ENCODE data around the gene ELFN2. TPM values are rescaled to one million over a fixed set of nuclear protein-coding genes. Genes with fewer than 3 reads are reported as not detected.
"Not testable (repeated sequence)": the region's sequence is repeated elsewhere in the genome, so short reads cannot be mapped to it uniquely, and the experiment has no call there.

ELFN2 gene
- total RNA-seq, 1 experiment from 2014 or later, result 2.8 TPM

GRCh38 chr22:37402184-37402506, 25.1 kb downstream of the ELFN2 start:
- DNase-seq, result no peak
- peaks cover 3% of the 10 kb centered on the region for H3K36me3 Mint-ChIP-seq (ENCODE audit: insufficient read depth, unreplicated experiment)
- BruUV-seq (replicated peaks), result no TSS peak
- intact Hi-C loops (cut with micrococcal nuclease; ENCODE audit: unreplicated experiment), result no loop called here
- no peak overlapping the region for H3K27ac Mint-ChIP-seq (ENCODE audit: unreplicated experiment)
- H3K4me3 Mint-ChIP-seq (ENCODE audit: low read depth, unreplicated experiment), result no peak overlapping the region
- no peaks in the 10 kb centered on the region for H3K9me3 Mint-ChIP-seq (ENCODE audit: low read depth, unreplicated experiment)
- peaks cover 35% of the 10 kb centered on the region for H3K27me3 Mint-ChIP-seq (ENCODE audit: unreplicated experiment)
- H3K4me1 Mint-ChIP-seq (ENCODE audit: low read depth, unreplicated experiment), result peaks cover 6% of the 10 kb centered on the region
- TF ChIP-seq, protein P1, sequence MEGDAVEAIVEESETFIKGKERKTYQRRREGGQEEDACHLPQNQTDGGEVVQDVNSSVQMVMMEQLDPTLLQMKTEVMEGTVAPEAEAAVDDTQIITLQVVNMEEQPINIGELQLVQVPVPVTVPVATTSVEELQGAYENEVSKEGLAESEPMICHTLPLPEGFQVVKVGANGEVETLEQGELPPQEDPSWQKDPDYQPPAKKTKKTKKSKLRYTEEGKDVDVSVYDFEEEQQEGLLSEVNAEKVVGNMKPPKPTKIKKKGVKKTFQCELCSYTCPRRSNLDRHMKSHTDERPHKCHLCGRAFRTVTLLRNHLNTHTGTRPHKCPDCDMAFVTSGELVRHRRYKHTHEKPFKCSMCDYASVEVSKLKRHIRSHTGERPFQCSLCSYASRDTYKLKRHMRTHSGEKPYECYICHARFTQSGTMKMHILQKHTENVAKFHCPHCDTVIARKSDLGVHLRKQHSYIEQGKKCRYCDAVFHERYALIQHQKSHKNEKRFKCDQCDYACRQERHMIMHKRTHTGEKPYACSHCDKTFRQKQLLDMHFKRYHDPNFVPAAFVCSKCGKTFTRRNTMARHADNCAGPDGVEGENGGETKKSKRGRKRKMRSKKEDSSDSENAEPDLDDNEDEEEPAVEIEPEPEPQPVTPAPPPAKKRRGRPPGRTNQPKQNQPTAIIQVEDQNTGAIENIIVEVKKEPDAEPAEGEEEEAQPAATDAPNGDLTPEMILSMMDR (IDR thresholded peaks at IDR 0.05; ENCODE audit: unreplicated experiment), result no peak
- CTCF ChIA-PET, result no interaction called here

DNA sequence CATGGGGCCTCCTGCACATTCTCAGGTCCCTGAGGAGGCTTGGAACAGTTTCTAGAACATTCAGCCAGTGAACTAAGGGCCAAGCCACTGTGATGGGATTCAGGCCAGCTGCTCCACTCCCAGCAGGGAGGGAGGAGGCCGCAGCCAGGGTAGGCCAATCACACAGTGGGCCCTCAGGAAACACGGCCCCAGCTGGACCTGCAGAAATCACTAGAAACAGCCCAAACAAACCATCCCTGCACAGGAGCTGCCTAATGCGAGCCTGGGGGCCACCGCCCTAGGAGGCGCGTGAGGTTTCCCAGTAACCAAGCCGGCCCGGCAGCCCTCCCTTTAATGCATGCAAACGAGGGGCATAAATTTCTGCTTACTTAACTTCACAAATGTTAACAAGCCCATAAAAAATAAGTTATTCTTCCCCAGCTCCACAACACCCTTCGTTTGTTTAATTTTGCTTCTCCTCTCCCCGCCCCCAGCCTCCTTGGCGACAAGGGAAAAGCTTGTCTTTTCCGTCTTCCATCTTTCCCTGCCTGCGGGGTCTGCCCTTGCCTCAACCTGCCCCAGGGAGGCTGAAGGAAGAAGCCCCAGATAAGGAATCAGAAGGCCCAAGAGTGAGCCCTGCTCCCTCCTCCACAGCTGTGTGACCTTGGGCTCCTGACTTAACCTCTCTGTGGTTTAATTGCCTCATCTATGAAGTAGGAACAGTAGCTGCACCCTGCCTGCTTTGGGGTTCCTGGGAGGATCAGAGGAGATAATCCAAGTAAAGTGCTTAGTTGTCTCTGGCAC, 25.7 kb downstream of the ELFN2 start:
- peaks cover 3% of the 10 kb centered on the region for H3K36me3 Mint-ChIP-seq (ENCODE audit: insufficient read depth, unreplicated experiment)
- H3K27me3 Mint-ChIP-seq (ENCODE audit: unreplicated experiment), result peaks cover 40% of the 10 kb centered on the region
- BruUV-seq (replicated peaks), result no TSS peak
- no peaks in the 10 kb centered on the region for H3K9me3 Mint-ChIP-seq (ENCODE audit: low read depth, unreplicated experiment)
- H3K27ac Mint-ChIP-seq (ENCODE audit: unreplicated experiment), result no peak overlapping the region
- no peak overlapping the region for H3K4me3 Mint-ChIP-seq (ENCODE audit: low read depth, unreplicated experiment)
- TF ChIP-seq, protein P1 (IDR thresholded peaks at IDR 0.05; ENCODE audit: unreplicated experiment), result no peak
- CTCF ChIA-PET, result no interaction called here
- peaks cover 2% of the 10 kb centered on the region for H3K4me1 Mint-ChIP-seq (ENCODE audit: low read depth, unreplicated experiment)
- DNase-seq, result no peak
- intact Hi-C loops (cut with micrococcal nuclease; ENCODE audit: unreplicated experiment), result no loop called here

GRCh38 chr22:37400719-37401118, 26.6 kb downstream of the ELFN2 start:
- CTCF ChIA-PET, result no interaction called here
- Mint-ChIP-seq H3K4me3 (ENCODE audit: low read depth, unreplicated experiment) (no peak overlapping the region), H3K27ac (ENCODE audit: unreplicated experiment) (no peak overlapping the region), H3K27me3 (ENCODE audit: unreplicated experiment) (peaks cover 46% of the 10 kb centered on the region), H3K36me3 (ENCODE audit: insufficient read depth, unreplicated experiment) (peaks cover 3% of the 10 kb centered on the region), H3K4me1 (ENCODE audit: low read depth, unreplicated experiment) (no peaks in the 10 kb centered on the region), H3K9me3 (ENCODE audit: low read depth, unreplicated experiment) (no peaks in the 10 kb centered on the region)
- no TSS peak for BruUV-seq (replicated peaks)
- intact Hi-C loops (cut with micrococcal nuclease; ENCODE audit: unreplicated experiment), result no loop called here
- DNase-seq, result no peak
- TF ChIP-seq, protein P1 (IDR thresholded peaks at IDR 0.05; ENCODE audit: unreplicated experiment), result no peak

DNA sequence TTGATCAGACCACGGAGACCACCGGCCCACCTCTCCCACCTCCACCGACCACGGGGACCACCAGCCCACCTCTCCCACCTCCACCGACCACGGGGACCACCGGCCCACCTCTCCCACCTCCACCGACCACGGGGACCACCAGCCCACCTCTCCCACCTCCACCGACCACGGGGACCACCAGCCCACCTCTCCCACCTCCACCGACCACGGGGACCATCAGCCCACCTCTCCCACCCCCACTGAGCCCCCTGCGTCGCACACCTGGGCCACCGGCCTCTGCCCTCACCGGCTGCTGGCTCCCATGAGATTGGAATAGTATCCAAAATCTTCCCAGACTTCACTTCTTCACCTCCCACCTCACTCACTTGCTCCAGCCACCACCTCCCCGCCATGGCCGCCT, 27.8 kb downstream of the ELFN2 start:
- H3K27ac Mint-ChIP-seq (ENCODE audit: unreplicated experiment); BruUV-seq (replicated peaks); H3K9me3 Mint-ChIP-seq (ENCODE audit: low read depth, unreplicated experiment); H3K36me3 Mint-ChIP-seq (ENCODE audit: insufficient read depth, unreplicated experiment); H3K4me1 Mint-ChIP-seq (ENCODE audit: low read depth, unreplicated experiment); H3K4me3 Mint-ChIP-seq (ENCODE audit: low read depth, unreplicated experiment); DNase-seq; intact Hi-C loops (cut with micrococcal nuclease; ENCODE audit: unreplicated experiment); CTCF ChIA-PET: not testable (repeated sequence)
- H3K27me3 Mint-ChIP-seq (ENCODE audit: unreplicated experiment), result peaks cover 44% of the 10 kb centered on the region

GRCh38 chr22:37397226-37397625, 30.1 kb downstream of the ELFN2 start:
- TF ChIP-seq, protein P1 (IDR thresholded peaks at IDR 0.05; ENCODE audit: unreplicated experiment), result no peak
- no peaks in the 10 kb centered on the region for H3K9me3 Mint-ChIP-seq (ENCODE audit: low read depth, unreplicated experiment)
- H3K4me3 Mint-ChIP-seq (ENCODE audit: low read depth, unreplicated experiment), result no peak overlapping the region
- intact Hi-C loops (cut with micrococcal nuclease; ENCODE audit: unreplicated experiment), result no loop called here
- H3K4me1 Mint-ChIP-seq (ENCODE audit: low read depth, unreplicated experiment), result no peaks in the 10 kb centered on the region
- H3K27ac Mint-ChIP-seq (ENCODE audit: unreplicated experiment), result no peak overlapping the region
- CTCF ChIA-PET, result no interaction called here
- DNase-seq, result no peak
- no peaks in the 10 kb centered on the region for H3K36me3 Mint-ChIP-seq (ENCODE audit: insufficient read depth, unreplicated experiment)
- no TSS peak for BruUV-seq (replicated peaks)
- H3K27me3 Mint-ChIP-seq (ENCODE audit: unreplicated experiment), result peaks cover 32% of the 10 kb centered on the region
